Measurements from ENCODE around the gene ST6GALNAC4.

Gene ST6GALNAC4

DNA sequence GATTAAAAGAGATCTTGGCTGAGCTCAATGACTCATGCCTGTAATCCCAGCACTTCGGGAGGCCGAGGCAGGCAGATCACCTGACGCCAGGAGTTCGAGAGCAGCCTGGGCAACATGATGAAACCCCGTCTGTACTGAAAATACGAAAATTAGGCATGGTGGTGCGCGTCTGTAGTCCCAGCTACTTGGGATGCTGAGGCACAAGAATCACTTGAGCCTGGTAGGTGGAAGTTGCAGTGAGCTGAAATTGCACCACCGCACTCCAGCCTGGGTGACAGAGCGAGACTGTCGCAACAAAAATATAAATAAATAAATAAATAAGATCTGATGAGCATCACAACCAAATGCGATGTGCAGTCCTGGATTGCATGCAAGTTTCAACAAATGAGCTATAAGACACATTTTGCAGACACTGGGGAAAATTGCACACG lies 53.6 kb downstream of the ST6GALNAC4 start:
- DNase-seq (ENCODE audit: low spot score): no peak
- H3K4me3 ChIP-seq (ENCODE audit: low read length in 2 of 2): no peak overlapping the region
- no peaks in the 10 kb centered on the region for H3K9me3 ChIP-seq (replicated peaks in 1 of 2; ENCODE audit: control insufficient read depth in 2 of 2, insufficient read depth in 1 of 2, low read depth in 1 of 2, low read length in 2 of 2)
- peaks cover 0 to 3% (median 0%) of the 10 kb centered on the region in 3 experiments for H3K27me3 ChIP-seq (ENCODE audit: control insufficient read depth in 3 of 3, insufficient read depth in 3 of 3, low read depth in 1 of 3, low read length in 3 of 3)
- H3K14ac ChIP-seq (ENCODE audit: low read length): no peak overlapping the region
- H3K4me1 ChIP-seq (ENCODE audit: control insufficient read depth in 2 of 2, insufficient read depth in 1 of 2, low read depth in 1 of 2, low read length in 2 of 2): peaks cover 4 to 10% of the 10 kb centered on the region in 2 donors
- H2BK120ac ChIP-seq (ENCODE audit: low read depth, low read length): no peak overlapping the region
- peaks cover 0 to 3% of the 10 kb centered on the region in 2 donors for H3K36me3 ChIP-seq (replicated peaks in 1 of 2; ENCODE audit: control insufficient read depth in 2 of 2, insufficient read depth in 2 of 2, low read length in 2 of 2)
- H3K9ac ChIP-seq (ENCODE audit: low read depth, low read length, poor library complexity): no peak overlapping the region
- no peak overlapping the region for H4K8ac ChIP-seq (ENCODE audit: low read depth, low read length)
- no CpG with 5 or more reads among the region's 13 CpGs for WGBS, 2 donors (ENCODE audit: extremely low coverage in 2 of 2, insufficient read length in 2 of 2, insufficient replicate concordance in 1 of 2)
- no peak overlapping the region for H2AK5ac ChIP-seq (ENCODE audit: low read depth, low read length)
- no peak overlapping the region for H2BK5ac ChIP-seq (ENCODE audit: low read length)
- no peak overlapping the region for H3K23ac ChIP-seq (ENCODE audit: low read depth, low read length, poor library complexity)
- no peaks in the 10 kb centered on the region for H3K79me1 ChIP-seq (ENCODE audit: low read depth, low read length)
- H3K18ac ChIP-seq (ENCODE audit: low read length): no peak overlapping the region
- no peak overlapping the region for H3K4me2 ChIP-seq (ENCODE audit: insufficient read depth, low read length, poor library complexity, severe bottlenecking)
- no peak overlapping the region for H3K27ac ChIP-seq (replicated peaks; ENCODE audit: low read length)
- H2BK15ac ChIP-seq (ENCODE audit: low read length): no peak overlapping the region
- H2AFZ ChIP-seq (ENCODE audit: low read length): no peak overlapping the region
- no peak overlapping the region for H4K91ac ChIP-seq (ENCODE audit: low read depth, low read length, poor library complexity)
- no peak overlapping the region for H3K4ac ChIP-seq (ENCODE audit: low read length)
- H2BK12ac ChIP-seq (ENCODE audit: low read length): no peak overlapping the region

DNA sequence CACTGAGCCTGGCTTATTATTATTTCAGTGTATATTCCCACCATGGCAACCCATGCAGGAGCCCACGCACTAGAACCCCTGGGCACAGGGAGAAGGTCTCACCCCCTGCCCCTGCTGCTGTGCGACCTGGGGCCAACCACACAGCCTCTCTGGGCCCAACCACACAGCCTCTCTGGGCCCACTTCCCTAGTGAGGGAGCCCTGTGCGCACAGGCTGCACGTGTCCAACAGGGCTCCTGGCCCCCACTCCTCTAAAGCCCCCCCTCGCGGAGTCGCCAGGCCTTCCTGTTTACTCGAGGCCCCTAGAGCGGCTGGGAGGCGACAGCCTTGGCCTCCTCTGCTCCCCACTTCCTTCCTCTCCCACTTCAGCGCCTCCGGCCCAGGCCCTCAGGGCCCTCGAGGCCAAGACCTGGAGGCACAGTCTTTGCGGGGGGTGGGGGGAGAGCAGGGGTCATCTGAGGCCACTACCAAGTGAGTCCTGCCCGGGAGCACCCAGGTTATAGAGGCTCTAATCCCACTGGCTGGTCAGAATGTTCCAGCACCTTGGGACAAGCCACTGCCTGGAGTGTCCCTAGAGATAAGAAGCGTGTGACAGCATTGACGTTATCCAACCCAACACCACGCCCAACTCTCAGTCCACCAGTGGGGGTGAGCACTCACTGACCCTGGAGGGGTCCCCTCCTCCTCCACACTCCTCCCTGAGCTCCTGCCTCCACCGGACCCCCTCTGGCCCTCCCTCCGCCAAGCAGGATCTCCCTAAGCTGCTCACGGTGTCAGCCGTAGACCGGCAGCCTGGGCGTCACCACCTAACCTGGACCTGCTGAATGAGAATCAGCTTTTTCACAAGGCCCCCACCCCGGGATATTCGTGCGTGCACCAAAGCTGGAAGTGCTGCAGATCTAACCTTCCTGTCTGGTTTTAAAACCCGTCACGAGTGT lies 54.5 kb downstream of the ST6GALNAC4 start:
- Histone ChIP-seq H3K9me3 (replicated peaks in 1 of 2; ENCODE audit: control insufficient read depth in 2 of 2, insufficient read depth in 1 of 2, low read depth in 1 of 2, low read length in 2 of 2) (no peaks in the 10 kb centered on the region), H2BK12ac (ENCODE audit: low read length) (peak overlapping the region; percentile 5), H3K4me1 (ENCODE audit: control insufficient read depth in 2 of 2, insufficient read depth in 1 of 2, low read depth in 1 of 2, low read length in 2 of 2) (peaks cover 4 to 10% of the 10 kb centered on the region in 2 donors), H4K91ac (ENCODE audit: low read depth, low read length, poor library complexity) (no peak overlapping the region), H3K23ac (ENCODE audit: low read depth, low read length, poor library complexity) (peak overlapping the region; percentile 47), H2AFZ (ENCODE audit: low read length) (peak overlapping the region; percentile 53), H3K14ac (ENCODE audit: low read length) (peak overlapping the region; percentile 63), H2BK5ac (ENCODE audit: low read length) (no peak overlapping the region), H4K8ac (ENCODE audit: low read depth, low read length) (no peak overlapping the region), H3K4me2 (ENCODE audit: insufficient read depth, low read length, poor library complexity, severe bottlenecking) (no peak overlapping the region), H3K79me1 (ENCODE audit: low read depth, low read length) (no peaks in the 10 kb centered on the region), H2BK15ac (ENCODE audit: low read length) (peak overlapping the region; percentile 27), H3K36me3 (replicated peaks in 1 of 2; ENCODE audit: control insufficient read depth in 2 of 2, insufficient read depth in 2 of 2, low read length in 2 of 2) (peaks cover 0 to 3% of the 10 kb centered on the region in 2 donors), H3K4ac (ENCODE audit: low read length) (no peak overlapping the region), H3K27me3 (ENCODE audit: control insufficient read depth in 3 of 3, insufficient read depth in 3 of 3, low read depth in 1 of 3, low read length in 3 of 3) (peaks cover 0 to 3% (median 0%) of the 10 kb centered on the region in 3 experiments), H3K27ac (replicated peaks; ENCODE audit: low read length) (no peak overlapping the region), H3K9ac (ENCODE audit: low read depth, low read length, poor library complexity) (no peak overlapping the region), H3K4me3 (ENCODE audit: low read length in 2 of 2) (no peak overlapping the region), H2AK5ac (ENCODE audit: low read depth, low read length) (peak overlapping the region; percentile 45), H3K18ac (ENCODE audit: low read length) (peak overlapping the region; percentile 44), H2BK120ac (ENCODE audit: low read depth, low read length) (no peak overlapping the region)
- no CpG with 5 or more reads among the region's 29 CpGs for WGBS, 2 donors (ENCODE audit: extremely low coverage in 2 of 2, insufficient read length in 2 of 2, insufficient replicate concordance in 1 of 2)
- DNase-seq (ENCODE audit: low spot score): no peak

GRCh38 chr9:127860779-127861178 lies 56.1 kb downstream of the ST6GALNAC4 start:
- H3K79me1 ChIP-seq (ENCODE audit: low read depth, low read length): peaks cover 1% of the 10 kb centered on the region
- no peak overlapping the region for H4K8ac ChIP-seq (ENCODE audit: low read depth, low read length)
- no peak overlapping the region for H3K14ac ChIP-seq (ENCODE audit: low read length)
- H2AK5ac ChIP-seq (ENCODE audit: low read depth, low read length): peak overlapping the region; percentile 59
- no peaks in the 10 kb centered on the region for H3K9me3 ChIP-seq (replicated peaks in 1 of 2; ENCODE audit: control insufficient read depth in 2 of 2, insufficient read depth in 1 of 2, low read depth in 1 of 2, low read length in 2 of 2)
- no peak overlapping the region for H3K4me2 ChIP-seq (ENCODE audit: insufficient read depth, low read length, poor library complexity, severe bottlenecking)
- no peak overlapping the region for H2BK15ac ChIP-seq (ENCODE audit: low read length)
- peak overlapping the region; percentile 14 for H2BK12ac ChIP-seq (ENCODE audit: low read length)
- H2BK120ac ChIP-seq (ENCODE audit: low read depth, low read length): no peak overlapping the region
- no peak overlapping the region for H3K27ac ChIP-seq (replicated peaks; ENCODE audit: low read length)
- peaks cover 0 to 1% of the 10 kb centered on the region in 2 donors for H3K36me3 ChIP-seq (replicated peaks in 1 of 2; ENCODE audit: control insufficient read depth in 2 of 2, insufficient read depth in 2 of 2, low read length in 2 of 2)
- H3K18ac ChIP-seq (ENCODE audit: low read length): peak overlapping the region; percentile 16
- WGBS, 2 donors (ENCODE audit: extremely low coverage in 2 of 2, insufficient read length in 2 of 2, insufficient replicate concordance in 1 of 2): no CpG with 5 or more reads among the region's 11 CpGs
- peaks cover 1 to 10% of the 10 kb centered on the region in 2 donors for H3K4me1 ChIP-seq (ENCODE audit: control insufficient read depth in 2 of 2, insufficient read depth in 1 of 2, low read depth in 1 of 2, low read length in 2 of 2)
- no peak overlapping the region for H4K91ac ChIP-seq (ENCODE audit: low read depth, low read length, poor library complexity)
- no peak for DNase-seq (ENCODE audit: low spot score)
- no peak overlapping the region for H2AFZ ChIP-seq (ENCODE audit: low read length)
- H2BK5ac ChIP-seq (ENCODE audit: low read length): peak overlapping the region; percentile 32
- peak overlapping the region; percentile 77 for H3K23ac ChIP-seq (ENCODE audit: low read depth, low read length, poor library complexity)
- H3K4ac ChIP-seq (ENCODE audit: low read length): no peak overlapping the region
- no peak overlapping the region for H3K9ac ChIP-seq (ENCODE audit: low read depth, low read length, poor library complexity)
- H3K4me3 ChIP-seq (ENCODE audit: low read length in 2 of 2): no peak overlapping the region
- peaks cover 0 to 1% (median 0%) of the 10 kb centered on the region in 3 experiments for H3K27me3 ChIP-seq (ENCODE audit: control insufficient read depth in 3 of 3, insufficient read depth in 3 of 3, low read depth in 1 of 3, low read length in 3 of 3)

GRCh38 chr9:127860260-127860659 lies 56.6 kb downstream of the ST6GALNAC4 start:
- peak overlapping the region; percentile 14 for H2BK12ac ChIP-seq (ENCODE audit: low read length)
- no CpG with 5 or more reads among the region's 8 CpGs for WGBS, 2 donors (ENCODE audit: extremely low coverage in 2 of 2, insufficient read length in 2 of 2, insufficient replicate concordance in 1 of 2)
- no peak overlapping the region for H2BK15ac ChIP-seq (ENCODE audit: low read length)
- no peak overlapping the region for H3K18ac ChIP-seq (ENCODE audit: low read length)
- no peak overlapping the region for H3K4ac ChIP-seq (ENCODE audit: low read length)
- H3K4me1 ChIP-seq (ENCODE audit: control insufficient read depth in 2 of 2, insufficient read depth in 1 of 2, low read depth in 1 of 2, low read length in 2 of 2): peaks cover 0 to 8% of the 10 kb centered on the region in 2 donors
- no peaks in the 10 kb centered on the region for H3K9me3 ChIP-seq (replicated peaks in 1 of 2; ENCODE audit: control insufficient read depth in 2 of 2, insufficient read depth in 1 of 2, low read depth in 1 of 2, low read length in 2 of 2)
- no peak overlapping the region for H3K4me3 ChIP-seq (ENCODE audit: low read length in 2 of 2)
- no peak overlapping the region for H3K27ac ChIP-seq (replicated peaks; ENCODE audit: low read length)
- no peak overlapping the region for H4K8ac ChIP-seq (ENCODE audit: low read depth, low read length)
- peaks cover 1% of the 10 kb centered on the region for H3K79me1 ChIP-seq (ENCODE audit: low read depth, low read length)
- no peak for DNase-seq (ENCODE audit: low spot score)
- H2AFZ ChIP-seq (ENCODE audit: low read length): no peak overlapping the region
- no peak overlapping the region for H2BK120ac ChIP-seq (ENCODE audit: low read depth, low read length)
- no peak overlapping the region for H2BK5ac ChIP-seq (ENCODE audit: low read length)
- H3K4me2 ChIP-seq (ENCODE audit: insufficient read depth, low read length, poor library complexity, severe bottlenecking): no peak overlapping the region
- peak overlapping the region; percentile 77 for H3K23ac ChIP-seq (ENCODE audit: low read depth, low read length, poor library complexity)
- H3K27me3 ChIP-seq (ENCODE audit: control insufficient read depth in 3 of 3, insufficient read depth in 3 of 3, low read depth in 1 of 3, low read length in 3 of 3): no peaks in the 10 kb centered on the region
- H3K9ac ChIP-seq (ENCODE audit: low read depth, low read length, poor library complexity): no peak overlapping the region
- peak overlapping the region; percentile 59 for H2AK5ac ChIP-seq (ENCODE audit: low read depth, low read length)
- no peaks in the 10 kb centered on the region for H3K36me3 ChIP-seq (replicated peaks in 1 of 2; ENCODE audit: control insufficient read depth in 2 of 2, insufficient read depth in 2 of 2, low read length in 2 of 2)
- no peak overlapping the region for H4K91ac ChIP-seq (ENCODE audit: low read depth, low read length, poor library complexity)
- no peak overlapping the region for H3K14ac ChIP-seq (ENCODE audit: low read length)
